Neural progenitor cell (in vitro differentiated cells): ENCODE measurements around the gene MAML3.

Experiments used
- CTCF ChIP-seq: fragments of 200-600 bp; sonication (generic); IDR thresholded peaks from 2 replicates; pipeline ENCODE4 v1.5.1; 2017; ENCODE audit warnings: antibody characterized with exemption, mild to moderate bottlenecking
- EZH2phosphoT487 ChIP-seq: fragments of 200-600 bp; sonication (generic); IDR thresholded peaks from 2 replicates; pipeline ENCODE4 v1.6.1; 2017; ENCODE audit warnings: antibody characterized with exemption

DNA sequence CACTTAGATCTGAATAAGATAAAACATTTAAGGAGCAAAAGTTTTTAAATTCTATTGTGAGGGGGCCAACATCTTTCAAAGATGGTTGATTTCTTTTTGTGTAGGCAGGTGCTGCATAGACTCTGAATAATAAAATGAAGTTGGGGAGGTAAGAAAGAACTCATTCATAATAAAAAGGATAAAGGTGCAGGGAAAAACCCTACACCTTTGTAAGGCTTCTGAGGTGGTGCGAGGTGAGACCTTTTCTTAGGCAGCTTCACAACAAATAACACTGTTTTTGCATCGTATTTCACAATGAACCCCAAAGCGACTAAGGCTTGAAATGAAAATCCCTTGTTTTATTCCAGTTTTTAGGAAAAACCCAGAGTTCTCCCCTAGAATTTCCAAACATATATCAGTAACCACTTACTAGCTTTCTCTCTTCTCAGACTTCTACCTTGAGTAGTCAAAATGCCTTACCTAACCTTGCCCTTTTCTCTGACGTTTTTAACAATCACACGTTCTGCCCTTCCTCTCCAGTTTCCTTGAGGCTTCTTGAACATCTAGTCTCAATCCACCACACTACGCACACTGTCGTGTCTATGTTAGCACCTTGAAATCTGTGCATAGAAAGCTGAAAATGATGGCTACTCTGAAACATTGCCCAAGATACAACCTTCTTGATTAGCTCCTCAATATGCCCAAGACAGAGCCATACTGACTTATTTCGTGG is 30.2 kb downstream of the MAML3 start:
- no peak for TF ChIP-seq CTCF
- TF ChIP-seq EZH2phosphoT487, result no peak
